RKO (cell line): Measurements from ENCODE around the gene STX3.
A peak's percentile ranks its signal among the peaks of the same experiment; 100 is the strongest.
"Not testable (repeated sequence)": the region's sequence is repeated elsewhere in the genome, so short reads cannot be mapped to it uniquely, and the experiment has no call there.

Source experiments
- DNase-seq: peaks from one replicate; pipeline ENCODE4 v3.0.0-alpha.2; 2016; ENCODE audit warnings: low spot score

STX3 gene

DNA sequence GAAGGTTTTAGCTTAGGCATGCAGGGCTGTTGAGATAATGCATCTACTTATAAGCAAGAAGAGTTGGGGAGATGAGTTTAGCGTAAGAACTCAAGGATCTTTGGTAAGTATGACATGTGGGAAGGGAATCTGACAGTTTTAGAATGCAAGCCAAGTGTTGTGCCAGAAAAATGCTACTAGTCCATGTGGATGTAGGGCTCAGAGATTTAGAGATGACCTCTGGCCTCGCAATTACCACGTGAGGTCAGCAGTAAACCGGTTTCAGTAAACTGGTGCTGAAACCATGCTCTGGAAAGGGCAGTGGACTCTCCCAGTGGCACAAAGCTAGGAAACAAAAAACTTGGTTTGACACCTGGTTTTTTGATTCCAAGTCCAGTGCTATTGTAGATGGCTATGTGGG, 36.5 kb downstream of the STX3 start:
- no peak for DNase-seq

DNA sequence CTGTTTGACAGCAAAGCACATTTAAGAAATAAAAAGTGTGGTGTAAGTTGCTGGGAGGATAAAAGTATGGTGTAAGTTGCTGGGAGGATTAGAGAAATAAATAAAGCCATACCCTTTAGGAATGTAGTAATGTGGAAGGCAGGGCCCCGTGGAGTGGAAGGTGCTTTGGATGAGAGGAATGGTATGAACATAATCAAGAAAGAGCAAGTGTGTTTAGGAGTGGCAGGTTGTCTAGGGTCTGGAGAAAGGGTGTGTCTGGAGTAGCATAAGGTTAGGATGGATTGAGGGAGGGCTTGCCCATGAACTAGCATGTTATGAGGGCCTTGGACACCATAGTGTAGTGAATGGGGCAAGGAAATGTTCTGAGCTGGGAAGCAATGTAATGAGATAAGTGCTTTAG, 37.3 kb downstream of the STX3 start:
- DNase-seq: no peak

DNA sequence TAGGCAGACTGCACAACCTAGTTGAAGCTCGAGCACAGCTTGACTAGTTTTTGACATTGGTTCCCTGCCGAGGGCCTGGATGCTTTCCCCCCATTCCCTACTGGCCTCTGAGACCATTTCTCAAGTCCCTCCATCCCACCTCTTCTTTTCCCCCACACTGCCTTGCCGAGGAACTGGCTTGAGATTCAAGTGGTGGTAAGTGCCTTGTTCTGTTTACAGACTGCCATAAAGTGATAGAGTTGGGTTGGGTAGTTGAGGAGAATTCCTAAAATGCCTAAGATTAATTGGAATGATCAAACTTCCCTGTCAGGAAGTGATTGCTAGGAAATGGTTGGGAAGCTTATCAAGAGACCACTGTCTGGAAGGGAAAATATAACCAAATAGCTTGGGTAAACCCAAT, 39.2 kb downstream of the STX3 start:
- DNase-seq: no peak

DNA sequence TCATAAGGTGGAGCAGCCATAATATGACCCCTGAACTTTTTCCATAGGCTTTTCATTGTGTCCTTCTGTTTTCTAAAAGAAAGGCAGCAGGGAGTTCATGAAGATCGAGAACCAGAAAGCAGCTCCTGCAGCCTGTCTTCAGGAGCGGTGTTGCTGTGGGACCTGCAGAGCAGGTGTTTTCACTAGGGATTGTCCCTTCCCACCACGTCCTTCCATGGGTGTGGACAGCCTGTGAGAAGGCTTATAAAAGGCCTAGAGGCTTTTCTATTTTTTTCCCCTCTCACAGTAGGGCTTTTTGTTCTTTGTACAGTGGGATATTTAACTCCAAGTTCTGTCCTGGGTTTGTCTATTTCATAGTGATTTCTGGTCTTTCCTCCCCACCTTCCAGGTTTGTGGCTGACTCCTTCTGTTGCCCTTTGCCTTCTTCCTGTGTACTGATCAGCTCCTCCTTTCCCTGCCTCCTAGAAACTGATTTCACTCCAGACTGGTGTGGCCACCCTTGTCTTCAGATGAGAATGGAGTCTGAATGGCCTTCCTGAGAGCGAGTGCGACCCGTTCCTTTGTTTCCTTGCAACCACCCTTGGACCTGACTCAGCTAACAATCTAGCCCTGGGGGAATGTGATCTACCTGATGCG, 45.3 kb downstream of the STX3 start:
- DNase-seq: no peak

DNA sequence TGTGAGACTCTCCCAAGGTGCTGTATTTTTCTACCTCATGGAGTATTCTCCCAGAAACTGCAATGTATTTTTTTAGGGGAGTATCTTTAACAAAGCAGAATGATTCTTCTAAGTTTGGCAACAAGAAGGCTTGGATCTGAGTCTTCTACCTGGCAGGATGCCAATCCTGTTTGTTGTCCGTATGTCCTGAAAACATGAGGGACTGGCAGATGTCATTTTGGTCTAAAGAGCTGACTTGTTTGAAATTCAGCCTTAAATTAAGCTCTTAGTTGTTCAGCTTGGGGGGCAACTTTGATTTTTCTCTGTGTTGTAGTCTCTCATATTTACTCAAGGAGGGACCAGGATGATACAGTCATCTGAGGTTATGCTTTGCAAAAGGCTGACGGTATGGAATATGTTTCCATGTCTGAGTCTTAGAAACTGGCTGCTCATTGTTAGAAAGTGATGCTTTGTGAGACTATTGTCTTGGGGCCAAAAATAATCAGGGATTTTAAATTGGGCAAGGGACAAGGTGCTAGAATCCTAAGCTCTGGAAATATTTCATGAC, 46.1 kb downstream of the STX3 start:
- DNase-seq: no peak

DNA sequence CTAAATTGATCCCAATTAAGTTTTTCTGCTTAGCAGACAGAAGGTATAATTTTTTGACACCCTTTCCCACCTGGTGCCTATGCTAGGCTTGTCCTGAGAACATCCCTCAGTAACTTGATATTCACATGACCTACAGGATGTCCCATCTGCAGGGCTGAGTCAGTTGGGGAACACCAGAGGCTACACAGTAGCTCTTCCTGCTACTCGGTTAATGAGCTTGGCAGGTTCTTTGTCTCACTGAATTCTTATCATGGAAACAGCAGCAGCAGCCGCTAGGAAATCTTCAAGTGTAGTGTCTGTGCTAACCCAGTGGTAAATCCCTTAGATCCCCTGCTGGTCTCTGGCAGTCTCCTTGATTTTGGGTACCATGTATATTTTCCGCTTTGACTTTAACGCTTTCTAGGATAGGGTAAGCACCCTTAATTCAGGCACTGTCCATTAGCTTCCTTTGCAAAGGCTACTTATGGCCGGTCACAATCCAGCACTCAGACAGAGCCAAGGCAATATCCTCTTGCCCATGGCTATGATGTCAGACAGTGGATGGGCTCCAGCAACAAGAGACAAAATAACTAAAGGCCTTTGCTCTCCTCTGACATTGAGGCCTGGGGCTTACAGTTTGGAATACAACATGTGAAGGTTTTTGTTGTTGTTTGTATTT, 46.9 kb downstream of the STX3 start:
- DNase-seq: peak; percentile 35

DNA sequence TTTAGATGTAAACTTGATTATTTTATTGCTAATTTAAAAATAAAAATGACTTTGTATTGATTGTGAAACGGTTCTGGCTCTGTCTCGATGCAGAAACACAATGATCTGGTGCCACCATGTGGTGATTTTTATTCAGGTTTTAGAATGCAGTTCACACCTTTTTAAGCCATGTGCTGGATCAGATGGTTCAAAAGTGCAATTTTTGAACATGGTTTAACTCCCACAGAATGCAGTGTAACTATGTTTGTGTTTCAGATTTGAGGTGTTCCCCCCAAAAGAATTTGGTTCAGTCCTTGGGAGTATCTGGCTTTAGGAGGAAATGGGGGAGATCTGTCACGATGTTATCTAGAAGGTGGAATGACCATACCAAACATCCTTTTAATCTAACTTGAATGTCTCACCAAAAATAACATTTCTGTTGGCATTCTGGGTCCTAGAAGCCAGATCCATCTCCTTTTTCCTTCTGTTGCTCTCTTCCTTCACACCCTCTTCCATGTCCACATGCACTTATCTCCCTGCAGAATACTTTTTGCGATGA, 47.5 kb downstream of the STX3 start:
- peak; percentile 52 for DNase-seq

DNA sequence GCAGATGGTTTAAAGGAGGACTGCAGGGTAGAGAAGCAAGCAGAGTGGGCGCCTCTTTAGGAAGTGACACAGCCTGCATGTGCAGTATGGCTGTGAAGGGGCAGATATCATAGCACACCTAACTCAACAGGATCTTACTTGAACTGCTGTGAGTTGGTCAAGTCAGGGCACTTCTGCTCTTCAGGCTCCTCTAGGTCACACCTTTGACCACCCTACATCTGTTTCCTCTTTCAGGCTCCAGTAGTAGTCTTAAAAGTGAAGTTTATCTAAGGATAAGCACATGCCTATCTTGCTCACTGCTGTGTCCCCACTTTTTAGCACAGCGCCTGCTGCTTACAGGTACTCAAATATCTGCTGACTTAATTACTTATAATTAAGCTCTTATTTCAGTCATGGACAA, 48.9 kb downstream of the STX3 start:
- no peak for DNase-seq

DNA sequence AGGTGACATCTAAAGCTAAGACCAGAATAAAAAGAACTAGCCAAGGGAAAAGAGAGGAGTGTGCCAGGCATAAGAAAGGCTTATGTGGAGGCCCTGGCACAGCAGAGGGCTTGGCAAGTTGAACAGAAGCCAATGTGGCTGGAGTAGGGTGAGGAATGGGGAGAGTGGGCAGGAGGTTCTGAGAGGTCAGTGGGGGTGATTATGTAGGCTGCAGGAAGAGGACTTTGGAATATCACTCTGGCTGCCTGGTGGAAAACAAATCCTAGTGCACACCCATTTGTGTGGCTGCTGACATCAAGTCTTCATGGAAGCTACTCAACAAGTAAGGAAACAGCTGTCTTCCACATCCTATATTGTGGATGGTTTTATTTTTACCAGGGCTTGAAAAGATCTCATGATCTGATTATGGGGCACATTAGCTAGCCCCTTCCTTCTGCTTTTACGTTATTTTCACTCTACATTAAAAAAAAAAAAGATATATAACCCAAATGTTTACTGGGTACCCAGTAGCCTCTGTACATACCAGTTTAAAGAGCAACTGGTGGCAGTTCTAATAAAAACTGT, 52.0 kb downstream of the STX3 start:
- DNase-seq: no peak

DNA sequence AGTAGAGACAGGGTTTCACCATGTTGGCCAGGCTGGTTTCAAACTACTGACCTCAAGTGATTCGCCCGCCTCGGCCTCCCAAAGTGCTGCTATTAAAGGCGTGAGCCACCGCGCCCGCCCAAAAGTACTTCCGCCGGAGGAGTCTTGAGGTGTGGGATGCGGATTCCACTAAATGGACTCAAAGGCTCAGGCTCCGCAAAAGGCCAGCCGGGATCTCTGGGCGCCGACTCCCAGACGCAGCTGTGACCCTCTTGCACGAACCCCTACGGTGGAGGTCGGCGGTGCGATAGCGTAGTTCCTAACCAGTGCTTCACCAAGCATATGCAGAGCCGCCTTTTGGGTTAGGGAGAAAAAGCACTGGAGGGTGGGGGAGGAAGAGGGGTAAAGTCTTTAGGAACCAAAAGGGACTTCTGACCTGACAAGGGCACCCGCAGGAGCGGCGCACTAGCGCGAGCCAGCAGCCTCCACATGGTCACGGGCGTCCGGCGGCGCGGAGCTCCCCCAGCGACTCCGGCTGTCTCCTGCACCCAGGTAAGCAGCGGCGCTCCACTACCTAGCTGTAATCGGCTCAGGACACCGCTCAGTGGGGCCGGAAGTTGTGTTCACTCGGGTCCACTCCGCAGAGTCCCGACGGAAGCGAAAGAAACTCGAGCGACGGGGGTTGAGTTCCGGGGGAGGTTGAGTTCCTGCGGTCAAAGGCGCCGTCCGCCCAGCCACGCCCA, 55.2 kb downstream of the STX3 start, which contains the start of gene MRPL16:
TSS of gene MRPL16 (minus strand) at position 590 of the 722 bp plus-strand sequence. CDS start at position 470, 120 bp downstream.
- peak; percentile 93 for DNase-seq

DNA sequence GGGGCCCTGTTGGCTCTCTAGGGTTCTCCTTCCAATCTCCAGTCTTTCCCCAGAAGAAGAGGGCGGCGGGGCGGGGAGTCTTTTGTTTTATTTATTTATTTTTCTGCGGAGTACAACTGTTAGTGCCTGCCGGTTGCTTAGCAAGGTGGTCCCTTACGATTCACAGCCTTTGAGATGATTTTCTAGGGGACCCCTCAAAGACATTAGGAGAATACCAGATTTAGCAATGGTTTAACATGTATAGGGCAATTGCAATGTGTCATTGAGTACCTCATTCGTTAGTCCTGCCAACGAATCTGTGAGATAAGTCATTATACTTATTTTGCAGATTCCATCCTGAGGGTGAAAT, 55.7 kb downstream of the STX3 start:
- no peak for DNase-seq

DNA sequence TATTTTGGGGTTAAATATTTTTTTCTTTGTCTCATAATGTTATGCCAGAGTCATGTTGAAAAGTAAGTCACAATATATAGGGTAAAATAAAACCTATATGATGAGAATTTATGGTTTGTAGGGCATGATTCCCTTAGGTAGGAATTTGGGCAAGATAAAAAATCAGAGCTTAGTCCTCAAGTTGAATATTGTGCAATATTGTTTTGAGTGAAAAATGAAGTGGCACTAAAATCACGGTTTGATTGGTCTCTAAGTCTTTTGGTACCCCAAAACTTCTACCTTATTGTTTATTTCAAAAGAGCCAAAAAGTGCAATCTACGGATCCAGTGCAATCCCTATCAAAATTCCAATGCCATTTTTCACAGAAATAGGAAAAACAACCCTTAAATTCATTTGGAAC, 57.0 kb downstream of the STX3 start:
- DNase-seq: no peak

DNA sequence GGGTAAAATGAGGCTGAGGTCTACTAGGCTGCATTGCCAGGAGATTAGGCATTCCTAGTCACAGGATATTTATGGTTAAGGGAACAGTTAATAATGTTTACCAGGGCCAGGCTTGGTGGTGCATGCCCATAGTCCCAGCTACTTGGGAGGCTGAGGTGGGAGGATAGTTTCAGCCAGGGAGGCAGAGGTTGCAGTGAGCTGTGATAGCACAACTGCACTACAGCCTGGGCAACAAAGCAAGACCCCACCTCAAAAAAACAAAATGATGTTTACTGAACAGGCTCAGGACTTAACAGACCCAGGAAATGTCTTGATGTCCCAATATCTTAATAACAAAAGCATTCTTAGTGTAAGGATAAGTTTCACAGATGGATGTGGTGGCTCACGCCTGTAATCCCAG, 58.2 kb downstream of the STX3 start:
- no peak for DNase-seq

DNA sequence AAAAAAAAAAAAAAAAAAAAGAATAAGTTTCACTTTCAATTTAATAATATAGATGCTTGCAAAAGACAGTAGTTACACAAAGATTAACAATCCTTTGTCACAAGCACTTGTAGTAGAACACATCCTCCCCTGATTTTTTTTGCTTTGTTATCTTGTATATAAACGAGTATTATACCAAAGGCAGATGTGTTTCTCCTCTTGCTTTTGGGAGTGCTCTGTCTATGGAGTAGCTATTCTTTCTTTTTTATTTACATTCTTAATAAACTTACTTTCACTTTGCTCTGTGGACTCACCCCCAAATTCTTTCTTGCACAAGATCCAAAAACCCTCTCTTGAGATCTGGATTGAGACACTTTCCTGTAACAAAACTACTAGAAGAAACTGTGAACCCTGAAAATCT, 58.8 kb downstream of the STX3 start:
- DNase-seq: no peak

DNA sequence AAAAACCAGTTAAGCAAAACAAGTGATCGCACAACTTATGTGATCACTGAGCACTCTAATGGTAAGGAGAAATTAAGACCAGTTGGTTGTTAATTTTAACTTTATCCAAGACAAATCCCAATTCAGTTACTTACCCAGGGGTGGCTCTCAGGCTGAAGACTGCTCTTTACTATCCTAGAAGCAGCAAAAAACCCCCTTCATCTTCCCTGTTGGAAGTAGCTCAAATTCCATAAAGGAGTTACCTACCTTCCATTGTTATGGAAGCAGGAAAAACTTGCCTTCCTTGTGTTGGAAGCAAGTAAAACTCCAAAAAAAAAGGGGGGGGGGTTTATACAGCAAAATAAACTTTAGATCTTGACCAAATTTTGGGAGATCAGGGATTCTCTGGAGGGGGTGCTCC, 60.6 kb downstream of the STX3 start:
- DNase-seq: no peak

DNA sequence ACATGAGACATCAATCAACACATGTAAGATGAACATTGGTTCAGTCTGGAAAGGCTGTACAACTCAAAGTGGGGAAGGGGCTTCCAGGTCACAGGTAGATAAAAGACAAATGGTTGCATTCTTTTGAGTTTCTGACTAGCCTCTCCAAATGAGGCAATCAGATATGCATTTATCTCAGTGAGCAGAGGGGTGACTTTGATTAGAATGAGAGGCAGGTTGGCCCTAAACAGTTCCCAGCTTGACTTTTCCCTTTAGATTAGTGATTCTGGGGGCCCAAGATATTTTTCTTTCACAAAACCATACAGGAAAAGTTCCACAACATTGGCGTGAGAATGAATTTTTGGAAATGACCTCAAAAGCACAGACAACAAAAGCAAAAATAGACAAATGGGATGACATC, 61.3 kb downstream of the STX3 start:
- DNase-seq: not testable (repeated sequence)

DNA sequence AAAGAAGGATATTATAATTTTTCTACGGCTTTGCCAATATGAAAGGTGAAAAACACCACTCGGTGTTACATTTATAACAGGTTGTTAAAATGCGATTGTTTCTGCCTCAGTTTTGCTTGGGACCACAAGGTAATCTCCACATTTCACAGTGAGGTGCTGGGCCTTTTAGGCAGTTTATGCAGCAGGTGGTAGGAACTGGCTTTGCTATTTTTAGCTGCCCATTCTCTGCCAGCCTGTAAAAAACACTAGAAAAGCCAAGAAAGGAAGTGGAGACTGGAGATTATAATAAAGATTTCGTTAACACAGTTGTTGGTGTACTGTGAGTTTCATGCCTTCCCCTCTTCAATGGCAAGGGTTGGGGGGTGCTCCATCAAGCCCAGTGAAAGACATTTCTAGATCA, 63.4 kb downstream of the STX3 start:
- DNase-seq: no peak

DNA sequence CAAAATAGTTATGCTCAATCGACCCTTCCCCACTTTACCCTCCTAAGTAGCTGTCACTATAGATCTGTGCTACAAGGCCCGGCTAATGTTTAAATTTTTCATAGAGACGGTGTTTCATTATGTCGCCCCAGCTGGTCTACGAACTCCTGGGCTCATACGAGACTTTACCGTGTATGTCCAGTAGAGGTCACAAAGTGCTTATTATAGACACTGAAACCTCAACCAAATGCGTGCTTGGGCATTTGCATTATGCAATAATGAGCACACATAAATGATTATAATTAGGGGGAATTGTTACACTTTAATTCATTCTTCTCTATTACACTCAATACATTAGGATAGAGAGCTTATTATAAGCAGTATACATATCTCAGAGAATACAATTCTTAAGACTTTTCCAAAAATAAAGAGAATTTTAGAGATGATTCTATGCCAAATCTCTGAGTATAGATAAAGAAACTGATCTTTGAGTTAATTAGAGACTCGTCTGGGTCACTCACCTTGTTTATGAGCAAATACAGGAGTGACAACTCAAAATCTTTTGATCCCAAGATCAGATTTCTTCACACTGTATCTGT, 67.9 kb downstream of the STX3 start:
- peak; percentile 84 for DNase-seq

DNA sequence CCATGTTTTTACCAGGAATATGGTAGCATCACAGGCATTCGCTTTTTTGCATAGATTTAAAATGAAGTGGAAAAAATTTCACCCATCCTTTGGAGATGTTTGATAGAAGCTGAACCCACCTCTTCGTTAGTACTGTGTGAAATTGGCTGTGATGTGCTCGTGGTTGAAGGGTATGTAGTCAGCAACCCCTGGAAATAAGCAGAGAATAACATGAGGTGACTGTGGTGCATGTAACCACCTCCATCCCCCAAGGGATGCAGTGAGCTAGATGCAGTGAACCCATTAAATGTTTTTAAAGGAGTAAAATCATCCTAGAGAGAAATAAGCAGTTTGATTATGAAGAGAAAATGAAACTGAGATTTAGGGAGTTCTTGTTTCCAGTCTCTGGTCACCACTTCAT, 74.2 kb downstream of the STX3 start:
- DNase-seq: no peak

DNA sequence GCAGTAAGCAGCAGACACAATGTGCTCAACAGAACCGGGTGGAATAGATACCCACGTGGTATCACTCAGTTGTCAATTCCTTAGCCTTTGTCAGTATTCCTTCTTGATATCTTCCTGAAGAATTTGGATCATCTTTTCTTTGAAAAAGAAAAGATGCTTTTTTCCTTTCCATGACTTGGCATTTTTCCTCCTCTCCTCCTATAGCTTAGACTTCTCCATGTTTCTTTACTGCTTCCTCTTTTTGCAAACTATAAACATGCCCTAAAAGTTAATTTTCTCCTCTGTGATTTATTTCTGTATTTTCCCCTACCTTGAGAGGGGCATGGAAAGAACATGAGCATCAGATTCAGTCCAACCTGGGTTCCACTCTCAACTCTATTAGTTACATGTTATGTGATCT, 78.4 kb downstream of the STX3 start:
- no peak for DNase-seq

DNA sequence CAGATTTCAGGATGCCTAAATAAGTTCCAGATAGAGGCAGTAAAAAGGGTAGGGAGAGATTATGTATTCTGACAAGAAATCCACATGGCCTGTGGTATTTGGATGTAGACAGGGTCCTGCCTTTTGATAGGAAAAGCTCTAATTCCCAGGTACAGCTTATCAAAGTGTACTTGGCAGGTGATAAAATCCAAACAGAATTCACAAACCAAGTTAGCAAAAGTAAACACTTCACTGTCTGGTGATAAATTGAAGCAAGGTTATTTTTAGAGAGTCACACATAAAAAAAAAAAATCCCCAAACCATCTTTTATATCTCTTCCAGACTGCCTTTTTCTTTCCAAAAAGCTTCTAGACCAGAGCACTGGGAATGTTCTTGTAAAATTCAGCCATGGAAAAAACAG, 84.4 kb downstream of the STX3 start:
- DNase-seq: no peak

DNA sequence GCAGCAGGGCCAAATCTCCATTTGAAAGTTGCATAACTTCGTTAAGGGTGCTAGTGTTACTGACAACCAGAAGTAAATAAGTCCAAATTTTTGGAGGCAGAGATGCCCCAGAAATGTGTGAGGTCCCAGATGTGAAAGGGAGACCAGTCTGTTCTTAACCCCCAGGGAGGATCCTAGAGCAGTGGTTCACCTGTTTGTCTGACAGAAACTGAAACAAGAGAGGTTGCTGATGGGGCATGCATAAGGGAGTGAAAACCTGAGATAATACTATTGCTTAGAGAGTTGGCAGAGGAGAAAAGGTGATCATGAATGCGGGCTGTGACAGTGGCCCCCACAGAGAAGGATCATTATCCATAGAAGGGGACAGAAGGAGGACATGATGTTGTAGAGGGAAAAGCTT, 86.3 kb downstream of the STX3 start:
- DNase-seq: no peak
